GM18951 (cell line): ENCODE results near the gene STAT5B.
"Not testable (repeated sequence)": the region's sequence is repeated elsewhere in the genome, so short reads cannot be mapped to it uniquely, and the experiment has no call there.

Source experiments
- POLR2A ChIP-seq: IDR thresholded peaks from 4 replicates; pipeline ENCODE4 v1.6.1; 2011; ENCODE audit warnings: mild to moderate bottlenecking; ENCODE audit not compliant: insufficient read length, insufficient read depth; ENCODE audit errors: extremely low read depth
- in situ Hi-C: fragments of 300-500 bp; cut with MboI; formaldehyde crosslinking; loops from one replicate; pipeline ENCODE4 v1.12.0; 2022; ENCODE audit warnings: low sequenced_read_pairs, mixed read lengths, inconsistent platforms; ENCODE audit not compliant: unreplicated experiment

The STAT5B gene

DNA sequence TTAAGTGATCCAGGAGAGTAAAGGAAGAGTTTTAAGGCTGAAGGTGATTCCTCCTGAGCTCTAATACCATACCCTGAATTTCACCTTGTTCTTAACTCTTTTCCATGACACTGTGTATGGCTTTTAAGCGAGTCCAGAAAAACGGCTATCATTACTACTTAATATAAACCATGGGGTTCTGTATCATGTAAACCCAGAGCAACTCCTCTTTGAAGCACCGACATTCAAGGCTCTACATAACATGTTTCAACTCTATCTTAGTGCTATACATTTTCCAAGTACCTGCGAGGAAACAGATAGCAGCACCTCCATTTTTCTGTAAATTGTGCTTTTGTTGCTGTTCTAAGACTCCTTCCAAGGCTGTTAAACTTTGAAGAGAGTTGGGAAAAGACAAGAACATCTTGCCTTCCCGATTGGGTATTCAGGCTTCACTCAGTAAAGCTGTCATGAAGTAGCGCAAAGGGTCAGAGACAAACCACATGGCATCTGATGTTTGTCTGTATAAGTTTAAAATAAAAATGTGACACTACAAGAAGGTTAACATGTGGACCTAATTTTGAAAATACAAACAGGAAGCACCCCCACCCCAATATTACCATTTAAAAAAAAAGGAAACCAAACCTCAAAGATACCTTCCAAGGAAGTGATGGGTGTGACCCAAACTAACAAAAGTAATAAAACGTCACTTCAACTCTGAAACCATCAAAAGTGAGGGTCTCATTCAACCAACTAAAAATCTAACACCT, 3.9 kb downstream of the STAT5B start:
- TF ChIP-seq POLR2A: no peak
- in situ Hi-C loops: no loop called here

- TF ChIP-seq POLR2A: no peak
- in situ Hi-C loops: no loop called here
Measured at GRCh38 chr17:42271779-42272035, 4.5 kb downstream of the STAT5B start.

- TF ChIP-seq POLR2A: no peak
- in situ Hi-C loops: no loop called here
Measured at GRCh38 chr17:42271006-42271778, 5.0 kb downstream of the STAT5B start.

- no peak for TF ChIP-seq POLR2A
- in situ Hi-C loops: no loop called here
Measured at GRCh38 chr17:42270596-42270995, 5.6 kb downstream of the STAT5B start.

DNA sequence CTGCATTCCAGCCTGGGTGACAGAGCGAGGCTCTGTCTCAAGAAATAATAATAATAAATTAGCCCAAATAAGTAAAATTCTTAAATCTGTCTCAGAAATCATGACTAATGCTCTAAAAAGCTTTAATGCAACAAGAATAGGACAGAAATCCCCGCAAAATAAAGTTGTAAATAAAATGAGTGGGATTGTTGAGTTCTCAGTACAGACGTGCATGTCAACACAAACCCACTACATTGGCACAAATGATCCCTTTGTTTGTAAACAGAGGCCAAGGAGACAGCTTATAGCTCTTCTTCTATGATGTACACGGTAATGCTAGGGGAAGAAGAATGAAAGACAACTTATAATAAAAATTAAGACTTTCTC, 6.0 kb downstream of the STAT5B start:
- in situ Hi-C loops: no loop called here
- TF ChIP-seq POLR2A: no peak

- no peak for TF ChIP-seq POLR2A
- in situ Hi-C loops: no loop called here
Measured at GRCh38 chr17:42268236-42268635, 8.0 kb downstream of the STAT5B start.

GRCh38 chr17:42266918-42267766, 9.0 kb downstream of the STAT5B start:
- in situ Hi-C loops: no loop called here
- TF ChIP-seq POLR2A: no peak

DNA sequence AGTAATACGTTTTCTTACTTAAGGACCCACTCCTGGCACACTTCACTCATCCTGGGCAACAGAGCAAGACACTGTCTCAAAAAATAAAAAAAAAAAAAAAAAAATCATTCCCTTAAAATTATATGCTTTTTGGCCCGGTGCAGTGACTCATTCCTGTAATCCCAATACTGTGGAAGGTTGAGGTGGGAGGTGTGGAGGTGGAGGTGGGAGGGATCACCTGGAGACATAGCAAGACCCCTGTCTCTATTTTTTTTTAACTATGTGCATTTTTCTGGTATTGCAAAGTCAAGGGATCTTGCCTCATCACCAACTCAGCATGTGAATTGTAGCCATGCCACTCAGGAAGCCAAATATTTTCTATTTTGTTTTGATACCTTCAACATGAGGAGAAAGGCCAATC, 9.7 kb downstream of the STAT5B start:
- TF ChIP-seq POLR2A: no peak
- in situ Hi-C loops: no loop called here

DNA sequence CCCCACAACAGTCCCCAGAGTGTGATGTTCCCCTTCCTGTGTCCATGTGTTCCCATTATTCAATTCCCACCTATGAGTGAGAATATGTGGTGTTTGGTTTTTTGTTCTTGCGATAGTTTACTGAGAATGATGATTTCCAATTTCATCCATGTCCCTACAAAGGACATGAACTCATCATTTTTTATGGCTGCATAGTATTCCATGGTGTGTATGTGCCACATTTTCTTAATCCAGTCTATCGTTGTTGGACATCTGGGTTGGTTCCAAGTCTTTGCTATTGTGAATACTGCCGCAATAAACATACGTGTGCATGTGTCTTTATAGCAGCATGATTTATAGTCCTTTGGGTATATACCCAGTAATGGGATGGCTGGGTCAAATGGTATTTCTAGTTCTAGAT, 11.8 kb downstream of the STAT5B start:
- in situ Hi-C loops: not testable (repeated sequence)

DNA sequence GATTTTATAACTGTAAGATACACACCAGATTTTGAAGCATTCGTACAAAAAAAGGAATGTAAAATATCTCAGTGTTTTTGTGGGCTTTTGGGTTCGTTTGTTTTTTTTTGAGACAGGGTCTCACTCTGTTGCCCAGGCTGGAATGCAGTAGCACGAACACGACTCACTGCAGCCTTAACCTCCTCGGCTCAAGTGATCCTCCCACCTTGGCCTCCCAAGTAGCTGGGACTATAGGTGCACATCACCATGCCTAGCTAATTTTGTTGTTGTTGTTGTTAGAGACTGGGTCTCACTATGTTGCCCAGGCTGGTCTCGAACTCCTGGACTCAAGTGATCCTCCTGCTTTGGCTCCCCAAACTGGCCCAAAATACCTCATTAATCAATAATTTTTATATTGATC, 15.9 kb downstream of the STAT5B start:
- in situ Hi-C loops: no loop called here
- no peak for TF ChIP-seq POLR2A

- no peak for TF ChIP-seq POLR2A
- in situ Hi-C loops: no loop called here
Measured at GRCh38 chr17:42255445-42255844, 20.7 kb downstream of the STAT5B start.

DNA sequence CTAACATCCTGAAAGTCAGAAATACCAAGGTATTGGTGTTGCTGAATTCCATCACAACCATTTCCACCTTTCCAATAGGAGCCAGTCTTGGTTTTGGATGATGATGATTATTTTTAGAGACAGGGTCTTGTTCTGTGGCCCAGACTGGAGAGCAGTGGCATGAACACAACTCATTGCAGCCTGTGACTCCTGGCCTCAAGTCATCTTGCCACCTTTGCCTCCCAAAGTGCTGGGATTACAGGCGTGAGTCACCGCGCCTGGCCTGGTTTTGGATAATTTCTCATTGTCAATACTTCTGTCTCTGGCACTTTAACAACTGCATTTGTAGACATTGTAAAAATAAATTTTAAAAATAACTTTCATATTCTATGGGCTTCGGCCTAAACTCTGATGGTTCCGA, 22.6 kb downstream of the STAT5B start:
- TF ChIP-seq POLR2A: no peak
- in situ Hi-C loops: no loop called here

- no peak for TF ChIP-seq POLR2A
- in situ Hi-C loops: no loop called here
Measured at GRCh38 chr17:42252597-42253550, 23.3 kb downstream of the STAT5B start.

GRCh38 chr17:42251115-42251514, 25.1 kb downstream of the STAT5B start:
- in situ Hi-C loops: no loop called here

More at GRCh38 chr17:42251115-42251514, 25.1 kb downstream of the STAT5B start:
- TF ChIP-seq POLR2A: no peak
